ENCODE measurements around the gene TSPAN18.

TSPAN18 gene

DNA sequence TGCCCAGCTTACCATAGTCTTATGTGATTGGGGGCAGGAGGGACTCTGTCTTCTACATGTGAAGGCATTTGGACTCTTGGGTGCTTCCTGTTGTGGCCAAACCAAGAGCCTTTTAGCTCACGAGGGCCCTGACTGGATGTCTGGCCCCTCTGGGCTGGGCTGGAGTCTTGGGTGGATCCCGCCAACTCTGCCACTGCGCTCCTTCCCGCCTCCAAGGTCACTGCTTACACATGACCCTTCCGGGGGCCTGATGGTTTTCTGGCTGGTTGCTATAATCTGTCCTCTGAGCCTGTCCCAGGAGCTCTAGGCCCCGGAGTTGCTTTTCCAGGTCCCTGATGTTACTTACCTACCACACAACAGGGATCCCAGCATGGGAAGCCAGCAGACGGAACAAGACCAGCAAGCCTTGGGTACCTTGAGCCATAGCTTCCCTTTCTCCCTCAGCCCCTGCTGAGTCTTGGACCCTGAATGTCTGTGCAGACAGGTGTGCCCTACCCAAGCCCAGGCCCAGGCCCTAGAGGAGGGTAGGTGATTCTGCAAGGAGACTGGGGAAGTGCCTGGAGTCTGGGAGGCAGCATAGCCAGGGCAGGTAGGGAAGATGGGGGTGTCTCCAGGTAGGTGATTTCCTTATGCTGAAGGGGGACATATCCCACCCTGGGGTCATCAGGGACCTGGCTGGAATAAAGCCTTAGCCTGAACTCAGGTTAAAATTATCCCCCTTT lies 100.3 kb downstream of the TSPAN18 start:
- DNase-seq: no peak

DNA sequence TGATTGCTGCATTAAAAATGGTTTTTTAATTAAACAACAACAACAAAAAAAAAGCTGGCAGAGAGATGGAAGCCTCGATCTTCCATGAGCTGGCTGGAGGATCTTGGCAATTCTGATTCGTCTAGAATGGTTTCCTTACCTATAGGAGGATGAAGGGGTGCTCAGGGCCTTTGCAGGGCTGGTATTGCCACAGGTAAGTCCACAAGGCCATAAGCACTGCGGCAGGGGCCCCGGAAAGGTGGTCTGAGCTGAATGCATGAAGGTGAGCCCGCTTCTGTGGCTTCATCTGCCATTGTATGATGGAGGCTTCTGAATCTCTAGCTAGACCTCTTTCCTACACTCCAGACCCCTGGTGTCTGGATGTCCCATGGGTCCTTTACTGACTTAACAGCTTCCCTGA lies 101.5 kb downstream of the TSPAN18 start:
- no peak for DNase-seq

- DNase-seq: no peak
Measured at GRCh38 chr11:44829838-44830237, 103.1 kb downstream of the TSPAN18 start.

GRCh38 chr11:44831605-44832394 lies 105.0 kb downstream of the TSPAN18 start:
- no peak for DNase-seq

DNA sequence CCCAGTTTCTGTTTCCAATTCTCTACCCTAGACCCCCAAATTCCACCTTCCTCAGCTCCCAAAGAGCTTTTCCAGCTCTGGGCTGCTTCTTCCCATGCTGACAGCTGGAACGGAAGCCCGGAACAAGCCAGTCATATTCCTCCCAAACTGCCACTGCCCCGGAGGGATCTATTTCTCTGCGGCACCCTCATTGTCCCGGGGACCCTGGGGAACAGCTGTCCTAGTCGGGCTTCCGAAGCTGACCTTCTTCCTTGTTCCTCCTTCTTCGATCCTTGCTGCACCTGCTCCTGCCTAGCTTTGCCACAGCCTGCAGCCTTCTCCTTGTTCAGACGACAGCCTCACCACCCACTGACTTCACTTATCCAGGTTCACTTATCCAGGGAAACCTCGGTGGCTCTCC lies 105.7 kb downstream of the TSPAN18 start:
- DNase-seq: no peak

DNA sequence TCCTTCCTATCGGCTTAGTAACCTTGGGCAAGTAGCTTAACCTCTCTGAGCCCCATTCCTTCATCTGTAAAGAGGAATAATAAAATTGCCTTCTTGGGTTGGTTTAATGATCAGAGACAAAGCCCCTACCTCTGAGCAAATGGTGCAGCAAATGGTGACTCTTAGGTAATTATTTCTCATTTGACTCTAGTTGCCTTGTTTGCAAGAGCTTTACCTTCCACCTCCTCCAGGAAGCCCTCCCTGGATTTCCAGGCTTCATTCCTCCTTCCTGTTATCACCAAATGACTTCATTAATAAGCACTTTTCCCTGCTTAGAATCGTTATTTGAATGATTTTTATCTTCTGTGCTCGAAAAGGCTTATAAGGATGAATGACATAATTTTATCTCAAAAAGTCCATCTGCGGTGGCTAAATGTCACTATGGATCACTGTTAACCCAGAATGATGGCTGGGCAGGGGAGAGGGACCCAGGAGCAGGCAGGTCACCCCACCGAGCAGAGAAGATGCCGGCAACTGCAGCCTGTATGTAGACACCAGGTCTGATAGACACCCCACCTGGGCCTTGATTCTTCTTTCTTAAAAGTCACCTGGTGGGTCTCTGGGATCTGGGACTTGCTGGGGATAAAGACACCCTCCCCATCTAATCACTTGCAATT lies 106.6 kb downstream of the TSPAN18 start:
- no peak for DNase-seq

GRCh38 chr11:44833877-44834452 lies 107.2 kb downstream of the TSPAN18 start:
- no peak for DNase-seq

DNA sequence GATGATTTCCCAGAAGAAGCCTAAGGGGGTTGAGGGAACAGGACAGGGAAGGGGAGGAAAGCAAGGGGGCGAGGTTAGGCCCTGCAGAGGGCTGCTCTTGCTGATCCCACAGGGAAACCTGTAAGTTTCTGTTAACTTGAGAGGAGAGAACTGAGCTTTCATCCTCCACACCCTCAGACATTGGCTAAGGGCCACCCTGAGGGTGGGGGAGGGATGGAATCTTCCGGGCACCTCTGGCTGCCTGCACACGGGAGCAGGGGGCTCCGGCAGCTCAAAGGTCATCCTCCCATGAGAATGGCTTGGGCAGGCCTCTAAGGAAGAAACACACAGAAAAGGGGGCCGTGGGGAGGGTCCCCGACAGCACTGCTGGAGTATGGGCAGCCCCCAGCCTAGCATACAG lies 108.1 kb downstream of the TSPAN18 start:
- DNase-seq: no peak

DNA sequence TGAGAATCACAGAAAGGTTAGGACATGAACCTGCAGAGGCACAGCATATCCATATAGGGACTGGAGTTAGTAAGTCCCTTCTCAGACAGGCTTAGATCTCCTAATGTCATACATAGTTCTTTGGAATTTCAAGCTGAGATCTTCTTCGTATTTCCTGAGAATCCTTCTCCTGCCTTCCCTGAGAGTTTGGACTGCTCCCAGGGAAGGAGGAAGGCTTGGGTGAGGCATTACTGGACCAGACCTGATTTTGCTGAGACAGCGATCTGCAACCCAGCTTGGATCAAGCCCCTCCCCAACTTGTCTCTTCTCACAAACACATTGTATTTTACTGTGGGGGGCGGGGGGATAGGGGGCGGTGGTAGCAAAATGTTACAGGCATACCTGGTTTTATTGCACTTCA lies 108.5 kb downstream of the TSPAN18 start:
- DNase-seq: no peak

- no peak for DNase-seq
Measured at GRCh38 chr11:44835938-44836337, 109.2 kb downstream of the TSPAN18 start.

GRCh38 chr11:44837661-44838060 lies 110.9 kb downstream of the TSPAN18 start:
- no peak for DNase-seq

DNA sequence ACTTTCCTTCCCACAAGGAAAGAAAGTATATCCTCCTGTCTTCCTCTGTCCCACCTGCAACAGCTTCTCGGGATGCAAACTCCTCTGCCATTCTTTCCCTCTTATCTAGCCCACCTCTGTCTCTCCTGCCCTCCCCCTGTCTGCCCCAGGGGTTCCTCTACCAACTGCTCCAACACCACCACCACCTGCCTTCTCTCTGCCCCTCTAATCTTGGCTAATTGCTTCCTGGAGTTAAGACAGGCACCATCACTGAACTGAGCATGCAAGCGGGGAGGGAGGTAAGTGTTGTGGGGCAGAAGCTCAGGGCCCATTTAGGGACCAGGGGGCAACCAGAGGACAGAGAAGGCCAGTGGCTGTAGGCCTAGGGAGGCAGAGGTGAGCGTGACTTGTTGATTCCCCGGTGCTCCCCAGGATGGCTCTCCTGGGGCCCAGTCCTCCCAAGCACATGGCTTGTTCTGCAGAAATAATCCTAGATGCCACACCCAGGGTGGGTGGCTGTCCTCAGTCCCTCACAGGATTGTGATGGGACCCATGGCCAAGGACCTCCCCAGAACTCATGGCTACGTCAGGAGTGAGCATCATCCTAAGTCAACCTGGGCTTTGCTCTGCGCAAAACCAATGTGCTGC lies 112.8 kb downstream of the TSPAN18 start:
- DNase-seq: no peak

- no peak for DNase-seq
Measured at GRCh38 chr11:44840085-44840478, 113.3 kb downstream of the TSPAN18 start.

DNA sequence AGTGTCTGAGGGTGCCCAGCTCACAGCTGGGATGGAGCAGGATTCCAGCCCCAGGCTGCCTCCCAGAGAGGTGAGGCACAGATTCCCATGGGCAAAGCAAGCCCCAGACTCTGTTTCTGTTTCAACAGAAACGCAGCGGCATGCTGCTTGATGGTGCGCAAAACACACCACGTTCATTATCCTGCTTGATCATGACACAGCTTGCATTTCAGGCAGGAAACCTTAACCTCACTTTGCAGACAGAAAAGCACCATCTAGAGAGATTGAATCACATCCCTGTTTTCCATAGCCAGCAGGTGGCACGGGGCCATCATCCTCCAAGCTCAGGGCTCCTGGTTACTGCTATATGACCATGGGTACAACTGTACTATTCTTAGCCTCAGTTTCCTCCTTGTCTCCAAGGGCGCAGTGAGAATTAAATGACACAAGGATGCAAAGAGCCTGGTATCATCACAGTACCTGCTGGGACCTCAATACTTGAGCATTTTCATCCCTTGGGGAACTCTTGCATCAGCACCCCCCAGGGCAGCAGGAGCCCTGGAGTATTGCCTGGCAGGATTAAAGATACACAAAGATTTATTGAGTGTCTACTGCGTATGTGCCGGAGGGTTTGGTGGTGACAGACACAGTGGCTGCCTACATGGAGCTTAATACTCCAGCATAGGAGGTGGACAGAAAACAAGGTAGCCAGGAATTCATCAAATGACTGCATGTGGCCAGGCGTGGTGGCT lies 113.9 kb downstream of the TSPAN18 start:
- no peak for DNase-seq

DNA sequence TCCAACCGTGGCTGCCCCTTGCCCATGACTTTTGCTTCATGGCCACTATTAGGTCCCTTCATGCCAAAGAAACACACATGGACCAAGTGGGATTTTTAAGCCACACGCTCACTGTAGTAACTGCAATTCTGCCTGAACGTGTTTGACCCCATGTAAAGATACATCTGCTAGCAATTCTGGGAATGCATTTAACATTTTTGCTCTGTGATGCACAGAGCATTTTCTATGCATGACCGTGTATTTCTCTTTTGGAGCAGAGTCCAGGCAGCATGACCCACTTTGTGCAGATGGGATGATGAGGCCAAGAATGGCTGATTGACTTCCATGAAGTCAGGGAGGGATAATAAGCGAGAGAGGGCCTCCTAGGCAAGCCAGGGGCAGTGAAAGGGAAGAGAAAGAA lies 115.5 kb downstream of the TSPAN18 start:
- no peak for DNase-seq

GRCh38 chr11:44846852-44847251 lies 120.1 kb downstream of the TSPAN18 start:
- DNase-seq: no peak

DNA sequence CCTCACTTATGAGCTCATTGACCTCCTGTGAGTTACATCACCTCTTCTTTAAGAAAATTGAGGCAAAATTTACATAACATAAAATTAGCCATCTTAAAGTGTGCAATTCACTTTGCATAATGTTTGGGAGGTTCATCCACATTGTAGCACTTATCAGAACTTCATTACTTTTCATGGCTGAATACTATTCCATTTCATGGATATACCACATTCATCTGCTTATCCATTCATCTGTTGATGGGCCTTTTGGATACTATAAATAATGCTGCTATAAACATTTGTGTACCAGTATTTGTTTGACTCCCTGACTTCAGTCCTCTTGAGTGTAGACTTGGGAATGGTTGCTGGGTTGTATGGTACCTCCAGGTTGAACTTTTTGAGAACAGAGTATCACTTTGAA lies 120.6 kb downstream of the TSPAN18 start:
- DNase-seq: no peak

DNA sequence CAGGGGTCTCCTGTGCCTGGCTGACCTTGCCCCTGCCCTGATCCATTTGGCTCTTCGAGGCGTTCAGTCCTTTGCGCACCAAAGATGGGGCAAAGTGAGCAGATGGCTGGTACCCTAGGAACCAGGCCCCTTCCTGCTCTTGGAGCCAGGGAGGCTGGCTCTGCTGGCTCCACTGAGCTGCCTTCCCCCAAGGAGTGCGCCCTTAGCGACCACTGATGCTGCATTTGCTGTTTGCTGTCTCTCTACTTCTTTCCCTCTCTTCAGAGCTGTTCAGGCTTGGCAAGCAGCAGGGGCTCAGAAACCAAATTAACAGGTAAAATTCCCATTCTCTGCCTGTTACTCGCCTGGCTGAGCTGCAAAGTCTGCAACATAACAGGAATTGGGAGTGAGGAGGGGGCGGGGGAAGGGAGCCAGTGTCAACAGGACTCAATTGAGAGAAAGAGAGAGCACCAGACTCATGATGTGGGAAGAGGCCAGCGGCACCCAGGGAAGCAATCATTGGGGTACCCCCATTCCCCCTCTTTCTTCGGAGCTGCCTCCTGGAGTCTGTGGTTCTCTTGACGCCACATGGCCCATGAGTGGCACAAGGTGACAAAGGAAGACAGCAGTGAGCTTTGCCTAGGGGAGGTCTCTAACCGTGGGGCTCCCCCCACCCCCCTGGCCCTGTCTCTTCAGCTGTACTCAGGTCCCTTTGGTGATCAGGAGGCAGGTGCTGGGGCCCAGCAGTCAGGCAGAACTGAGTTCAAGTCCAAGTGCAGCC lies 121.6 kb downstream of the TSPAN18 start:
- DNase-seq: no peak

- no peak for DNase-seq
Measured at GRCh38 chr11:44848963-44849350, 122.2 kb downstream of the TSPAN18 start.

- no peak for DNase-seq
Measured at GRCh38 chr11:44849424-44849823, 122.7 kb downstream of the TSPAN18 start.

DNA sequence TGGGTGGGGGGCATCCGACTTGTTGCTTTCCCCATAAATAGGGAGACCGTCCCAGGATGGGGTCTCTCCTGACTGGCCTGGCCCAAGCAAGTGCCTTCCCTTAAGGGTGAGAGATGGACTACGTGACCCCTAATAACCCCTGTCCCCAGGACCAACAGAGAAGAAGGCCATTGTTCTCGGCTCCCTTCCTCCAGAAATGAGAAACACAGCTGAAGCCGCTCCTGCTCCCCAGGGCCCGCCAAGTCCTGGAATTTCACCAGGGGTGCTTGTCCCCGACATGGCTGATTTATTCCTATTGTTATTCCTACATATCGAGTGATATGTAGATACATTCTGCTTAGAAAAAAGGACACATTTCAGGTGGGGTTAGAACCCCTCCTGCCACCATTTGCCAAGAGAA lies 123.2 kb downstream of the TSPAN18 start:
- no peak for DNase-seq

- no peak for DNase-seq
Measured at GRCh38 chr11:44851496-44851895, 124.7 kb downstream of the TSPAN18 start.

Measured in right forelimb (tissue), 1 donor.